ENCODE results near the gene FRMD5.
"Not testable (repeated sequence)": the region's sequence is repeated elsewhere in the genome, so short reads cannot be mapped to it uniquely, and the experiment has no call there.

FRMD5 gene

GRCh38 chr15:44015545-44016305 is 179.3 kb downstream of the FRMD5 start:
- Mint-ChIP-seq H3K4me1 (ENCODE audit: low read depth) (no peaks in the 10 kb centered on the region), H3K4me3 (no peak overlapping the region), H3K27me3 (peaks cover 5% of the 10 kb centered on the region), H3K9me3 (ENCODE audit: low read depth) (no peaks in the 10 kb centered on the region), H3K27ac (no peak overlapping the region), H3K36me3 (no peaks in the 10 kb centered on the region)

GRCh38 chr15:44011238-44011854 is 183.7 kb downstream of the FRMD5 start:
- no peaks in the 10 kb centered on the region for H3K4me1 Mint-ChIP-seq (ENCODE audit: low read depth)
- no peak overlapping the region for H3K4me3 Mint-ChIP-seq
- no peaks in the 10 kb centered on the region for H3K36me3 Mint-ChIP-seq
- H3K9me3 Mint-ChIP-seq (ENCODE audit: low read depth): no peaks in the 10 kb centered on the region
- peaks cover 9% of the 10 kb centered on the region for H3K27me3 Mint-ChIP-seq
- no peak overlapping the region for H3K27ac Mint-ChIP-seq

- Mint-ChIP-seq H3K4me3 (no peak overlapping the region), H3K27me3 (peaks cover 9% of the 10 kb centered on the region), H3K27ac (no peak overlapping the region), H3K4me1 (ENCODE audit: low read depth) (no peaks in the 10 kb centered on the region), H3K36me3 (no peaks in the 10 kb centered on the region), H3K9me3 (ENCODE audit: low read depth) (no peaks in the 10 kb centered on the region)
Measured at GRCh38 chr15:44010089-44010488, 185.0 kb downstream of the FRMD5 start.

- no peaks in the 10 kb centered on the region for H3K4me1 Mint-ChIP-seq (ENCODE audit: low read depth)
- no peaks in the 10 kb centered on the region for H3K9me3 Mint-ChIP-seq (ENCODE audit: low read depth)
Measured at GRCh38 chr15:44009038-44009437, 186.0 kb downstream of the FRMD5 start.

GRCh38 chr15:44000248-44000647 is 194.8 kb downstream of the FRMD5 start:
- not testable (repeated sequence) for H3K36me3 Mint-ChIP-seq; H3K4me3 Mint-ChIP-seq; H3K27ac Mint-ChIP-seq; H3K27me3 Mint-ChIP-seq; H3K4me1 Mint-ChIP-seq (ENCODE audit: low read depth); H3K9me3 Mint-ChIP-seq (ENCODE audit: low read depth)

More at GRCh38 chr15:44009038-44009437, 186.0 kb downstream of the FRMD5 start:
- no peak overlapping the region for H3K4me3 Mint-ChIP-seq
- H3K27ac Mint-ChIP-seq: no peak overlapping the region
- no peaks in the 10 kb centered on the region for H3K36me3 Mint-ChIP-seq
- H3K27me3 Mint-ChIP-seq: peaks cover 9% of the 10 kb centered on the region

- Mint-ChIP-seq H3K27me3 (peaks cover 9% of the 10 kb centered on the region), H3K4me3 (no peak overlapping the region), H3K9me3 (ENCODE audit: low read depth) (no peaks in the 10 kb centered on the region), H3K36me3 (no peaks in the 10 kb centered on the region), H3K27ac (no peak overlapping the region), H3K4me1 (ENCODE audit: low read depth) (no peaks in the 10 kb centered on the region)
Measured at GRCh38 chr15:43998607-43999006, 196.5 kb downstream of the FRMD5 start.

- Mint-ChIP-seq H3K4me3 (no peak overlapping the region), H3K27me3 (no peaks in the 10 kb centered on the region), H3K9me3 (ENCODE audit: low read depth) (no peaks in the 10 kb centered on the region), H3K4me1 (ENCODE audit: low read depth) (no peaks in the 10 kb centered on the region), H3K27ac (no peak overlapping the region), H3K36me3 (no peaks in the 10 kb centered on the region)
Measured at GRCh38 chr15:43991206-43991605, 203.9 kb downstream of the FRMD5 start.

GRCh38 chr15:43989938-43990337 is 205.1 kb downstream of the FRMD5 start:
- Mint-ChIP-seq H3K27ac (no peak overlapping the region), H3K36me3 (no peaks in the 10 kb centered on the region), H3K9me3 (ENCODE audit: low read depth) (no peaks in the 10 kb centered on the region), H3K4me1 (ENCODE audit: low read depth) (no peaks in the 10 kb centered on the region), H3K4me3 (no peak overlapping the region), H3K27me3 (no peaks in the 10 kb centered on the region)

- H3K27me3 Mint-ChIP-seq: no peaks in the 10 kb centered on the region
- H3K27ac Mint-ChIP-seq: no peak overlapping the region
- no peaks in the 10 kb centered on the region for H3K9me3 Mint-ChIP-seq (ENCODE audit: low read depth)
- H3K4me3 Mint-ChIP-seq: no peak overlapping the region
- no peaks in the 10 kb centered on the region for H3K36me3 Mint-ChIP-seq
- H3K4me1 Mint-ChIP-seq (ENCODE audit: low read depth): no peaks in the 10 kb centered on the region
Measured at GRCh38 chr15:43988900-43989299, 206.2 kb downstream of the FRMD5 start.

GRCh38 chr15:43987924-43988323 is 207.1 kb downstream of the FRMD5 start:
- Mint-ChIP-seq H3K36me3 (no peaks in the 10 kb centered on the region), H3K4me3 (no peak overlapping the region)

GRCh38 chr15:43985976-43986680 is 208.9 kb downstream of the FRMD5 start:
- Mint-ChIP-seq H3K36me3 (no peaks in the 10 kb centered on the region), H3K4me3 (no peak overlapping the region), H3K27ac (no peak overlapping the region), H3K4me1 (ENCODE audit: low read depth) (no peaks in the 10 kb centered on the region), H3K27me3 (peaks cover 4% of the 10 kb centered on the region), H3K9me3 (ENCODE audit: low read depth) (no peaks in the 10 kb centered on the region)

More at GRCh38 chr15:43987924-43988323, 207.1 kb downstream of the FRMD5 start:
- Mint-ChIP-seq H3K27me3 (no peaks in the 10 kb centered on the region), H3K9me3 (ENCODE audit: low read depth) (no peaks in the 10 kb centered on the region), H3K27ac (no peak overlapping the region), H3K4me1 (ENCODE audit: low read depth) (no peaks in the 10 kb centered on the region)

- H3K9me3 Mint-ChIP-seq (ENCODE audit: low read depth): peaks cover 7% of the 10 kb centered on the region
- peaks cover 6% of the 10 kb centered on the region for H3K27me3 Mint-ChIP-seq
- no peak overlapping the region for H3K27ac Mint-ChIP-seq
- peaks cover 2% of the 10 kb centered on the region for H3K36me3 Mint-ChIP-seq
- H3K4me3 Mint-ChIP-seq: no peak overlapping the region
- peaks cover 9% of the 10 kb centered on the region for H3K4me1 Mint-ChIP-seq (ENCODE audit: low read depth)
Measured at GRCh38 chr15:43981576-43981975, 213.5 kb downstream of the FRMD5 start.

- peaks cover 6% of the 10 kb centered on the region for H3K27me3 Mint-ChIP-seq
- no peak overlapping the region for H3K27ac Mint-ChIP-seq
- peaks cover 7% of the 10 kb centered on the region for H3K9me3 Mint-ChIP-seq (ENCODE audit: low read depth)
- no peak overlapping the region for H3K4me3 Mint-ChIP-seq
- H3K4me1 Mint-ChIP-seq (ENCODE audit: low read depth): peaks cover 16% of the 10 kb centered on the region
- H3K36me3 Mint-ChIP-seq: peaks cover 2% of the 10 kb centered on the region
Measured at GRCh38 chr15:43977072-43977884, 217.8 kb downstream of the FRMD5 start.

- Mint-ChIP-seq H3K4me1 (ENCODE audit: low read depth) (peaks cover 16% of the 10 kb centered on the region), H3K27me3 (peaks cover 2% of the 10 kb centered on the region), H3K36me3 (peaks cover 2% of the 10 kb centered on the region), H3K27ac (no peak overlapping the region), H3K9me3 (ENCODE audit: low read depth) (peaks cover 7% of the 10 kb centered on the region), H3K4me3 (no peak overlapping the region)
Measured at GRCh38 chr15:43975770-43976169, 219.3 kb downstream of the FRMD5 start.

- peaks cover 7% of the 10 kb centered on the region for H3K9me3 Mint-ChIP-seq (ENCODE audit: low read depth)
- no peak overlapping the region for H3K27ac Mint-ChIP-seq
- no peak overlapping the region for H3K4me3 Mint-ChIP-seq
- H3K4me1 Mint-ChIP-seq (ENCODE audit: low read depth): peaks cover 16% of the 10 kb centered on the region
- H3K27me3 Mint-ChIP-seq: no peaks in the 10 kb centered on the region
- H3K36me3 Mint-ChIP-seq: peaks cover 2% of the 10 kb centered on the region
Measured at GRCh38 chr15:43975326-43975725, 219.7 kb downstream of the FRMD5 start.

All from activated naive CD8-positive, alpha-beta T cell (primary cell).